Tibial nerve (tissue), 3 donors: ENCODE data around the gene OR4C6.

Source experiments
- POLR2A ChIP-seq, 2 donors: fragments of 450-650 bp; IDR thresholded peaks; one replicate each; pipeline ENCODE4 v1.6.1; 2017; ENCODE audit warnings: antibody characterized with exemption in 2 of 2, mild to moderate bottlenecking in 2 of 2, moderate library complexity in 2 of 2
- TF ChIP-seq, protein P1 (sequence below), 5 experiments: fragments of 200-600 bp in 3 of 5; fragments of 450-650 bp in 2 of 5; sonication (generic) in 3 of 5; IDR thresholded peaks; one replicate each; pipeline ENCODE4 v1.5.1; 2016 to 2019; ENCODE audit warnings: antibody characterized with exemption in 5 of 5, mild to moderate bottlenecking in 3 of 5, moderate library complexity in 2 of 5

DNA sequence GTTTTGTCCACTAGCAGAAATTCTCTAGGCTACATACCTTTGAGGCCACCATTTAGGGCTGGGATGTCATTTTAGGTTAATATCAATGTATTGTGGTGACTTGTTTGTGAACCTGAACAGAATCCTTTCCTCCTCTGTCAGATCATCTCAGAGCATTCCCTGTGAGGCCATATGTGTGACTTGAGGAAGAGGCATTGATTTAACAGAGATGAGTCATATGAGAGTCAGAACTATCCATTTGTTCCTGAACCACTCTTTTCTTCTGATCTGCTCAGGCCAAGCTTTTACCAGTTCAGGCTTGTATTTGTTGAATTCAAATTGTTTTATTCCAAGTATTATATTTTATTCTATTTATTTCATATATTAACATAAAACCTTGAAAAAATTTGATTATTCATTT lies 6.9 kb upstream of the OR4C6 start:
- TF ChIP-seq, protein P1, sequence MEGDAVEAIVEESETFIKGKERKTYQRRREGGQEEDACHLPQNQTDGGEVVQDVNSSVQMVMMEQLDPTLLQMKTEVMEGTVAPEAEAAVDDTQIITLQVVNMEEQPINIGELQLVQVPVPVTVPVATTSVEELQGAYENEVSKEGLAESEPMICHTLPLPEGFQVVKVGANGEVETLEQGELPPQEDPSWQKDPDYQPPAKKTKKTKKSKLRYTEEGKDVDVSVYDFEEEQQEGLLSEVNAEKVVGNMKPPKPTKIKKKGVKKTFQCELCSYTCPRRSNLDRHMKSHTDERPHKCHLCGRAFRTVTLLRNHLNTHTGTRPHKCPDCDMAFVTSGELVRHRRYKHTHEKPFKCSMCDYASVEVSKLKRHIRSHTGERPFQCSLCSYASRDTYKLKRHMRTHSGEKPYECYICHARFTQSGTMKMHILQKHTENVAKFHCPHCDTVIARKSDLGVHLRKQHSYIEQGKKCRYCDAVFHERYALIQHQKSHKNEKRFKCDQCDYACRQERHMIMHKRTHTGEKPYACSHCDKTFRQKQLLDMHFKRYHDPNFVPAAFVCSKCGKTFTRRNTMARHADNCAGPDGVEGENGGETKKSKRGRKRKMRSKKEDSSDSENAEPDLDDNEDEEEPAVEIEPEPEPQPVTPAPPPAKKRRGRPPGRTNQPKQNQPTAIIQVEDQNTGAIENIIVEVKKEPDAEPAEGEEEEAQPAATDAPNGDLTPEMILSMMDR (IDR thresholded peaks at IDR 0.05), result no peak
- no peak for TF ChIP-seq POLR2A (IDR thresholded peaks at IDR 0.05)
